ENCODE data around the gene GPRC5D.

Gene GPRC5D

DNA sequence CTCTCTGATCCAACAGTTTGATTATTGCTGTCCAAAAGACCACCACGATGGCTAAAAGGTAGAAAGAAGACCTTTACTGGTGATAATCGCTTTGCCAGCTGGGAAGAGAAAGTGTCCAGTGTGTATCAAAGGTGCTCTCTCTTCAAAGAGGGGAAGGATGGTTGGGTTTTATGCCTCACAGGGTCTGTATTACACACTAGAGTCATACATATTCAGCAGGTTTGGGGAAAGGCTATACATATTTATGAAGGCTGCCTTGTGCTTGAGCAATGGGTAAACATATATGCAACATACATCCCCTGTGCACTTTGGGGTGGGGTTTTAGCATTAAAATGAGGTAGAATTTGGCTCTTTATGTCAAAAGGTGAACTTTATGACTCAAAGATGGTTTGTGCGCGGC is 18.2 kb downstream of the GPRC5D start:
- DNase-seq, result no peak

DNA sequence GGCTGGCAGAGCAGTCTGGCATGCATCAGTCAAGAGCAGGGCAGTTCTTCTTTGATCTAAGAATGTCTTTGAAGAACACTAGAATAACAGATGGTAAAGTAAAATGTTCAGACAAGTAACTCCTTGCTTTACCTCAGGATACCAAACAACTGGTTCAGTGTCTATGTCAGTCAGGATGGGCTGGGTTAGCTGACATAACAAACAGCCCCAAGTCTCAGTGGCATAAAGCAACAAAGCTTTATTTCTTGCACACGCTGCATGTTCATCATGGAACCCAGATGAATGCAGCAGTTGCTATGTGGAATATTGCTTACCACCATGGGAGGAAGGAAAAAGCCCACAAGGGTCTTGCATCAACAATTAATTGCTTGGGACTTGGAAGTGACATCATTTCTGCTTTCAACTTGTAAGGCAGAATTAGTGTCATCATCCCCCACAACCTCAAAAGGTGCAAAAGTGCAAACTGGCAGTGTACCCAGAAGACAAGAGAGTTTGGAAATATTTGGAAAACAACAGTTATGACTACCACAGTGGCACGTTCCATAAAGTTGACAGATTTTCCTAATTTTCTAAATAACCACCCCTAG is 21.2 kb downstream of the GPRC5D start:
- DNase-seq, result no peak

DNA sequence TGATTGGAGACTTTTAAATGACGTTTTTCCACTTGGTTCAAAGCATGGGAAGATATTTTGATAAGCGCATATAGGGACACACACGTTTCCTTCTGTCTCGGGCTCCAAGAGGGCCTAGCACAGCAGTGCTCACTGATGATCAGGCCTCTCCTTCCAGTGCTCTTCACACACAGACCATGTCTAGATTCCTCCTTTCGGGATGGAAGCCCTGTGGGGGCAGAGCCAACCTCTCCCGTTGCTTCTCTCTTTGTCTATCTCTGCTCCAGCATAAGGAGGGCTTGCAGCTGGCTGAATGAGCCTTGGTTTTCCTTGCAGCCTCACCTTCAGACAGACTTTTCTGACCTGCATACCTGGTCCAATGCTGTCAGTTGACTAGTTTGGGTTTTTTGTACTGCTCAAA is 22.3 kb downstream of the GPRC5D start:
- no peak for DNase-seq

DNA sequence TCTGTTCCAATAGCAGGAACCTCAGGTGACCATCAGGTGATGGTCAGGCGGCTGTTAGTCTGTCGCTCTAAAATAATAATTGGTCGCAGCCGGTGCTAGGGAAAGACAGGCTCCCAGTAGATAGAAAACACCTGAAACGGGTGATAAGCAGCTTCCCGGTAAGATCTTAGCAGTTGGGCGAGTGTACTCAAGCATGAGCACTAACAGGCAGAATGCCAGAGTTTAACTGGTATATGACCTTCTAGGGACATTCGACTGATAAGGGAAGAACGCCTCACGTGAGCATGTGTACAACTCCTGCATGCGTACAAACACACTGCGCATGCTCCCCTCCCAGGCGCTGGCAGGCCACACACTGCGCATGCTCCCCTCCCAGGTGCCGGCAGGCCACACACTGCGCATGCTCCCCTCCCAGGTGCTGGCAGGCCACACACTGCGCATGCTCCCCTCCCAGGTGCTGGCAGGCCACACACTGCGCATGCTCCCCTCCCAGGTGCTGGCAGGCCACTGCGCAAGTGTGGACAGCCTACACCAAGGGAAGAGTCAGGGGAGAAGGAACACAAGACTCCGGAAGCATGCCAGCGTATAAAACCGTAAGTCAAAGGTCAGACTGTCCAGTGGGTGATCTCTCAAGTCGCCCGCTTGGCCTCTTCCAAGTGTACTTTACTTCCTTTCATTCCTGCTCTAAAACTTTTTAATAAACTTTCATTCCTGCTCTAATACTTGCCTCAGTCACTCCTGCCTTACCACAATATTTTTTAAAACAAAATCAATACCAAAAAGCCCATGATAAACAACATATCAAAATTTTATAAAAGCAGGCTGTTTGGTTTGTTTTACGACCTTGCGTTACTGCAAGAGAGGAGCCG is 24.5 kb downstream of the GPRC5D start:
- DNase-seq, result peak; percentile 65 to 70

DNA sequence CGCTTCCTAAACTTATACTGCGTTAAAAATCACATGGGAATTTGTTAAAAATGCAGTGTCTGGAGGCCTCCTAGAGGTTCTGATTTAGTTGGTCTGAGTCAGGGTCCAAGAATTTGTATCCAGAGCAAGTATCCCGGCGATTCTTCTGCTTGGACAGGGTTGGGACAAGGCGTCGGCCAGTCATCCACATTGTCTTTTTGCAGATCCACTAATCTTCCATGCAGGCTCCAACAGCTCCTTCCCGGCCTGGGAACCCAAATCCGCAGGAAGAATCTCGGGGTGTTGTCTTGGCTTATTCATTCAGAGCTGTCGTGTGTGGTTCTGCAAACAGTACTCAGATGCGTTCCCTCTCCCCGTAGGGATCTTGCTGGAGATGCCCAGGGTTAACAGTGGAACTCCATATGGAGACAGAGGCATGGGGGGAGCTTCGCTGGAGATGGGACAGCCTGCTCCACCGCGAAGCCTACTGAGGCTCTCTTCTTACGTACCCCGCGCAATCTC is 25.3 kb downstream of the GPRC5D start:
- DNase-seq, result no peak

DNA sequence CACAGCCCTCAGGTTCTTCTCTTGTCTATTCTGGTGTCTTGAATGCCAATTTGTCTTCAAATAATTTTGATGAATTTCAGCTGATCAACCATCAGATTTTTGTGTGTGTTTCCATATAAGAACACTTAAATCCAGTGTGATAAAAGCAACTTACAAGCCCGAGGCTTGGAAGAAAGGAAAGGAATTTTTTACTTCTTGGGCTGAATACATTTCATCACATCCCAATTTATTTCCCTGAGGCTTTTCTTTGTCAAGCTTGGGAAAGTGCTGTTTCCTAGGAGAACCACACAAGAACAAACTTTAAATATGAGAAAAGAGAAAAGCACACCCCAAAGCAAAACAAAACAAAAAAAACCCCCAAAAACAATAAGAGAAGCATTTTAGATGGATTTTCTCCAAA is 26.6 kb downstream of the GPRC5D start:
- no peak for DNase-seq

DNA sequence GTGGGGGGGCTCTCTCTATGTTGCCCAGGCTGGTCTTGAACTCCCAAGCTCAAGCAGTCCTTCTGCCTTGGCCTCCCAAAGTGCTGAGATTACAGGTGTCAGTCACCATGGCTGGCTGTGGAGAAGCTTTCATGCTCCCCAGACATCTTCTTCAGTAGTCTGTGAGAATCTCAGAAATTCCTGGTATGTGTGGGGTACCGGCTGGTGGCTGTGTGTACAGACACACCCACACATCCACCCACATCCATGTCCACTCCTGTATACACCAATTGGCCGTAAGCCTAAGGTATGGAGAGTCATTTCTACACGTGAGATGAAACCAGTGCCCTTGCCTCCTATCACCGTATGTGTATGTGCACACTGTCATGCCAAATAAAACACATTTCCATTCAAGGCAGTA is 27.8 kb downstream of the GPRC5D start:
- no peak for DNase-seq

DNA sequence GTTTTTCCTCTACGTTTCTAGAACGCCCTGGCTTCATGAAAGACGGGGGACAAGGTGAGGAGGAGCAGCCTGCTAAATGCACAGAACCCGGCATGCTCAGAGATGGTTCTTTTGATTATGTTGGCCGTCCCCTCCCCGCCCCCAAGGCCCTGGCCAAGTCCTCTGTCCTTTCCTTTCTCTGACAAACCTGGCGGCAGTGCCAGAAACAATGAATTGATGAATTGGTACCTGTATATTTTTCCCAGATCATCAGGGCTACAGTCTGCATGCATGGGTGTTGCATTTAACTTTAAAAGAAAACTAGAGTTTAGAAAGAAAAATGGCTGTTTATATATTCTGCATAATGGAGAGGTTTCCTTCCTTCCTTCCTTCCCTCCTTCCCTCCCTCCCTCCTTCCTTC is 29.0 kb downstream of the GPRC5D start:
- DNase-seq, result no peak

DNA sequence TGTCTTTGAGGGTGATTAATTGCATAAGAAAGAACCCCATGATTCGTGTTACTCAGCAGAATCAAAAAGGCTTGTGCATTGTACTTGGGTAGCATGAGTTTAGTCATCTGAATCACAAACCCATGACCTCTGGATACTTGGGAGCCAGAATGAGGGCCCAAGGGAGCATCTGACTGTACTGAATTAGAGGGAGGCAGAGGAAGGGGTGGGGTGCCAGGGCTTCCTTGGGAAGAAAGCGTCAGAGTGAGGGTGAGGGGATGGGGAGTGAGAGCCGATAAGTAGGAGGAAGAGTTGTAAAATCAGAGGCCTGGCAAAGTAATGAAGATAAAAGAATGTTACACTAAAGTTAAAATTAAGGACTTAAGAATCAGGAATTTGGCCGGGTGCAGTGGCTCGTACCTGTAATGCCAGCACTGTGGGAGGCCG is 29.8 kb downstream of the GPRC5D start:
- DNase-seq, result no peak

DNA sequence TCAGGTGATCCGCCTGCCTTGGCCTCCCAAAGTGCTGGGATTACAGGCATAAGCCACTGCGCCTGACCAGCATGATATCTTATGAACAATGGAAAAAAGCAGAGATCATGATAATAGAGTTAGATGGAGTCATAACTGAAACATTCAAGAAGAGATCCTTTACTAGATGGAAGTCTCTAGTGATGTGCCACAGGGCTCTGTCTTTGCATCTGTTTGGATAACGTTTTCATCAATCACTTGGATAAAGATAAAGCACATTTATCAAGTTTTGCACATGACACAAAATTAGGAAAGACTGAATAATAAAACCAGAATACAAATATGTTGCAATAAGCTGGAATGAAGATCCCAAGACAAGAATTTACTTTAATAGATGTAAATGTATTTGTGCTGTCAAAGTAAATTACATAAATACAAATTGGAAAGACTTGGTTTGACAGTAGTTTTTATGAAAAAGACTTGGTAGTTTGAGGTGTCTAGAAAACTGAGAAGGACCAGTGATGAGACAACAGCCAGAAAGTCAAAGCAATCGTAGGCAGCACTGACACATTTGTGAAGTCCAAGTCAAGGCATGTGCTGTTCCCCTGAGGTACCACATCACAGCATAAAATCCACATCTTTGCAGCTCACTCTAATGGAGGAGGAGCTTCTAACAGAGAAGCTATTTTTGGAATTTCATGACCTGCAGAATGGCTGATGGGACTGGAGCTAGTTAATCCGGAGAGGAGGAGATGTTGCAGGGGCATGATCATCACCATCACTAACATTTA is 32.1 kb downstream of the GPRC5D start:
- no peak for DNase-seq

DNA sequence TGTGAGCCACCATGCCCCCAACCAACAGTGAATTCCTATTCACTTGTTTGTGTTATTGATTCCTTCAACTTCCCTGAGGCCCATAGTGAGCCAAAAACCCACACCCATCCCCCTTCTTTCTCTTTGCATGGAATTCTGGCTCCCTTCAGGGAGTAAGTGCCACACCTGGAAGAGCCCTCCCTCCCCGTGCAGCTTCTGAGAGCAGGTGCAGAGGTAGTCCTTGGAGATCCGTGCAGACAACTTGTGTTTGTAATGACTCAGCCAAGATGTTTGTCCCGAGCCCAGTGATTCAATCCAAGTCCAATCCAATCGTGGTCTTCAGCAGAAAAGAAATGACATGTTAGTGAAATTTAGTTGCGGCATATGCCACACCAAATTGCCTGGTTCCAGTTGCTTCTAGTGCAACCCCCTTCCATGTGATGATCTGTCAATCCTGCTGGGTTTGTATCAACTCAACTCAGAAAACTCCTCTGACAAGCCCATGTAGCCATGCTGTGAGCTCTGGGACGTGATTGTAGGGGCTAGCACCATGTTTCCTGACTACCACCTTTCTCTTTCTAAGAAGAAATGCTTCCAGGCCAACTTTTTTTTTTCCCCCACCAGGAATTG is 33.1 kb downstream of the GPRC5D start:
- no peak for DNase-seq

DNA sequence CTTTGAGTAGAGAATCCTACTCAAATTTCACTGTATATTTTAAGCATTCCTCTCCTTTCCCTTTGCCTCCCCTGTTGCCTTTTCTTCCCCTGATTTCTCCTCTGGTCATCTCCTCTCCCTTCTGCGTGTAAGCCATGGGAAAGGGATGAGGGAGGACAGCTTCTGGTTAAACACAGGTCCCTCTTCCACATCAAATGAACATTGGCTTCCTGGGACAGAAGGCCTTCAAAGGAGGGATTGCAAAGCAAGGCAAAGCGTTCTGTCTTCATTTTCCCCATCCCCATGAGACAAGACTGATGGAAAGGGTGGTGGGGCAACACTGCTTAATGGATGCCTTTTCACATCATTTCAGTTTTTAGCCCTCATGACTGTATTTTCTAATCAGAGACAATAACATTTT is 34.5 kb downstream of the GPRC5D start:
- no peak for DNase-seq

DNA sequence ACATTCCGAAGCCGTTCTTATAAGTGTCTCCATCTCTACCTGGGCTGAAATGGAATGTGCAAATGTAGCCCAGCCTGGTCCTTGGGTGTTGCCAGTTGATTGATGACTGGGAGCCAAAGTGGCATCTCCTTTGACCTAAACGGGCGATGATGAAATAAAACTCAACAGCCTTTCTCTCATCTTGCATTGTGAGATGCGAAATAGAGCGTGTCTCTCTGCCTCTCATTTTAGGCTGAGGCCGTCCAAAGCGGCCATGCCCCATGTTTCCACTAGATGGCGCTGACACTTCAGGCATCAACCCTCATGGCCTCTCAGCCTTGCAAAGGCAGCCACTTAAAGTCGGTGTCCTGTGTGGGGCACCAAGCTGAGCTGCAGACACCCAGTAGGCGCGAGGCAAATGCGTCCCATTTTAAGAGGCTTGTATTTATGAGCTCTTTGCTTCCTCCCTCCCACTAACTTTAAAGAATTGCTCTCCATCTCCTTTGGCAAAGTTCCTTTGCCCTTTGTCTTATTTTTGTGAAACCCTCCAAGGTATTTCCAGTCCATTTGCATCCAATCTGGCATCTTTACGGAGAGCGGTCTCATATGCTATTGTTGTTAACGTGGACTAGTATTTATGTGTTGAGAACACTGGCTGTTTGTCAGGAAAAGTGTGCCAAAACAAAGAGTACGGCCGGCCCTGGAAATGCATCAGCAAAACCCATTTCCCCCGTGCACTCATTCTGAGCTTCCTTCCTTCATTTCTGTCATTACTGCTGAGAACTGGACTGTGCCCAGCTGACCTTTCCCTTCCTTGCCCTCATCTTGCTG is 35.6 kb downstream of the GPRC5D start:
- peak; percentile 85 to 86 for DNase-seq

DNA sequence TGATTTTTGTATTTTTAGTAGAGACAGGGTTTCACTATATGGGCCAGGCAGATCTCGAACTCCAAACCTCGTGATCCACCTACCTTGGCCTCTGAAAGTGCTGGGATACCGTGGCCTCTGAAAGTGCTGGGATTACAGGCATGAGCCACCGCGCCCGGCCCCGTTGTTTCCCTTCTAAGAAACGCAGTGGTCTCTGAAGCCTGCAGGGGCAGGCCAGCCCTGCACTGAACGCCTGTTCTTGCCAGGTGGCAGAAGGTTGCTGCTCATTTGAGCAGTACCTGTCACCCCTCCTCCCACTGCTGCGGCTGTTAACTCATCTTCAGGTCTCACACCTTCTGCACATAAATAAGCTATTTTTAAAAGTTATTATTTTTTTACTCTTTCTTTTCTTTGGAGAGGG is 36.3 kb downstream of the GPRC5D start:
- DNase-seq, result no peak

DNA sequence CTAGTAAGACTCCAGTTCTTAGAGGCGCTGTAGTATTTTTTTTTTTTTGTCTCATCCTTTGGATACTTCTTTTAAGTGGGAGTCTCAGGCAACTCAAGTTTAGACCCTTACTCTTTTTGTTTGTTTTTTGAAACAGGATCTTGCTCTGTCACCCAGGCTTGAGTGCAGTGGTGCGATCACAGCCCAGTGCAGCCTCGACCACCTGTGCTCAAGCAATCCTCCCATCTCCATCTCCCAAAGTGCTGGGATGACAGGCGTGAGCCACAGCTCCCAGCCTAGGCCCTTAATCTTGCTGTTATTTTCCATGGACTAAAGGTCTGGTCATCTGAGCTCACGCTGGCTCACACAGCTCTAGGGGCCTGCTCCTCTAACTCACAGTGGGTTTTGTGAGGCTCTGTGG is 39.3 kb downstream of the GPRC5D start:
- DNase-seq, result no peak

DNA sequence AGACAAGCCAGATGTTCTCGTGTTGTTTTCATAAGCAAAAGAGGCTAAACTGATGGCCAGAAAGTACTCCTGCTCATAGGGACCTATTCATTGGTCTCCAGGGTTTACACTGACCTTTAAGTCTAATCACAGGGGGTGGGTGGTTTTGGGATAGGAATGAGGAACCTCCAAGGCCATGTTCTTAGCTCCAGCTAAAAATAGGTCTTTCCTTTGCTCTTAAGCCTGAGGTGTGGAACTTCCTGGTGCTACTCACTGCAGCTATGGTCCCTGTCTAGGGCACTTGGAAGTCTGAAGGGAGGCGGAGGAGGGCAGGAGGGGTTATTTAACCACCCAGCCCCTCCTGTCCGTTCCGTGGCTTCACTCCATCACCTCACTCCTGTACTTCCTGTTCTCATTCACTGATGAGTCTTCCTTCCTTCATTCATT is 42.0 kb downstream of the GPRC5D start:
- no peak for DNase-seq

DNA sequence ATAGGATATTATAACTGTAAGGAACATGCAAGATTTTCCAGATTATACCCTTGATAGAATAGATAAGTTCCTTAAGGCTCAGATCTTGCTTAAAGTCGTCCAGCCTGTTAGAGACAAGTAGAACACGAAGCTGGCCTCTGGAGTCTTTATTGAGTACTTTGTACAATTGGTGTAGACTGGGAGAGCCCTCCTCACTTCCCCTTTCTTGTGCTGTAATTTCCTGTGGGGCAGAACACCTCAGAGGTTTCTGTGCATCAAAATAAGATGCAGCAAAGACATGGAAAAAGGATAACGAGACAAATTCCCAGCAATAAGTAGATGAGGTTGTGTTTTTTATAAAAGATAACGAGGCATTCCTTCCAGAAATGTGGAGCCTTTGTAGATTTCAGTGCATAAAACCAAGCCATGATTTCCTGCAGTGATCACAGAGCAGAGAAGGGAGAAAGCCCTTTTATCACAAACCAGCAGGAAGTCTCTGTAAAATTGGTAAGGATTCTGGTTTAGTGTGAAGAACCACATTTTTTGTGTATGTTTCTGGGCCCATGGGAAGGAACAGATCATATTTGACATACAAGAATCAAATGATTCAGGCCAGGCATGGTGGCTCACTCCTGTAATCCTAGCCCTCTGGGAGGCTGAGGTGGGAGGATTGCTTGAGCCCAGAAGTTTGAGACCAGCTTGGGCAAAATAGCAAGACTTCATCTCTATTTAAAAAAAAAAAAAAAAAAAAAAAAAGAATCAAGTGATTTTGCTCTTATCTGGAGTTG is 42.6 kb downstream of the GPRC5D start:
- peak in 1 of 2 donors; percentile 6 for DNase-seq

DNA sequence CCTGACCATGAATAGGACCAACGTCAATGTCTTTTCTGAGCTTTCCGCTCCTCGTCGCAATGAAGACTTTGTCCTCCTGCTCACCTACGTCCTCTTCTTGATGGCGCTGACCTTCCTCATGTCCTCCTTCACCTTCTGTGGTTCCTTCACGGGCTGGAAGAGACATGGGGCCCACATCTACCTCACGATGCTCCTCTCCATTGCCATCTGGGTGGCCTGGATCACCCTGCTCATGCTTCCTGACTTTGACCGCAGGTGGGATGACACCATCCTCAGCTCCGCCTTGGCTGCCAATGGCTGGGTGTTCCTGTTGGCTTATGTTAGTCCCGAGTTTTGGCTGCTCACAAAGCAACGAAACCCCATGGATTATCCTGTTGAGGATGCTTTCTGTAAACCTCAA is 43.3 kb downstream of the GPRC5D start:
- no peak for DNase-seq

DNA sequence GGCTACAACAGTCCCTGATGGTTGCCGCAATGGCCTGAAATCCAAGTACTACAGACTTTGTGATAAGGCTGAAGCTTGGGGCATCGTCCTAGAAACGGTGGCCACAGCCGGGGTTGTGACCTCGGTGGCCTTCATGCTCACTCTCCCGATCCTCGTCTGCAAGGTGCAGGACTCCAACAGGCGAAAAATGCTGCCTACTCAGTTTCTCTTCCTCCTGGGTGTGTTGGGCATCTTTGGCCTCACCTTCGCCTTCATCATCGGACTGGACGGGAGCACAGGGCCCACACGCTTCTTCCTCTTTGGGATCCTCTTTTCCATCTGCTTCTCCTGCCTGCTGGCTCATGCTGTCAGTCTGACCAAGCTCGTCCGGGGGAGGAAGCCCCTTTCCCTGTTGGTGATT is 43.7 kb downstream of the GPRC5D start:
- no peak for DNase-seq

DNA sequence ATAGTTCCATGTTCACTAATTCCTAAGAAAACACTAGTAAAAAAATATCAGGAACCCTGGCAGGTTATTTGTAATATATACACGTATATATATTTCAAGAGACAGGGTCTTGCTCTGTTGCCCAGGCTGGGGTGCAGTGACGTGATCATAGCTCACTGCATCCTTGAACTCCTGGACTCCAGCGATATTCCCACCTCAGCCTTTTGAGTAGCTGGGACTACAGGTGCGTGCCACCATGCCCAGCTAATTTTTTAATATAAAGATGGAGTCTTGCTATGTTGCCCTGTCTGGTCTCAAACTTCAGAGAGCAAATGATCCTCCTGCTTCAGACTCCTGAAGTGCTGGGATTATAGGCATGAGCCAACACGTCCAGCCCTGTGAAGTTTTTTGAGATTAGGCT is 44.4 kb downstream of the GPRC5D start:
- DNase-seq, result no peak
